ENCODE measurements around the gene AOC3. TPM values are rescaled to one million over a fixed set of nuclear protein-coding genes. Genes with fewer than 3 reads are reported as not detected.
A peak's percentile ranks its signal among the peaks of the same experiment; 100 is the strongest.

Gene AOC3
- total and polyA plus RNA-seq, 2 of the 4 experiments (the other 2 are of a cell fraction): 0.17 TPM; not detected in 1

GRCh38 chr17:42832934-42833766 is 17.8 kb upstream of the AOC3 start, which contains the start of gene PSME3:
Gene PSME3, plus strand, starts transcription at chr17:42833397. Its CDS starts 235 bp downstream, at chr17:42833632.
- no TSS peak for BruUV-seq (replicated peaks)
- CTCF ChIA-PET: interaction anchor here (0.6 to 1.3 kb wide), 2 partner anchors 9 to 53 kb away, joined by 3 read pairs; partner anchors contain the start of genes BECN1 and WNK4
- DNase-seq (peak; percentile 85), ATAC-seq (ENCODE audit: low read depth) (peak; percentile 97)
- peak within 1 kb of the TSS; percentile 96 for H2AFZ ChIP-seq (replicated peaks; ENCODE audit: low read length, poor library complexity)
- H4K5ac ChIP-seq (ENCODE audit: low read depth, low read length): peak within 1 kb of the TSS; percentile 96
- H2BK20ac ChIP-seq (ENCODE audit: low read depth, low read length): no peak within 1 kb of the TSS; the same call in 1 of the 2 replicates
- peak within 1 kb of the TSS; percentile 83 for H3K4me3 ChIP-seq (ENCODE audit: insufficient read depth, low read depth, low read length)
- peak within 1 kb of the TSS; percentile 92 for H3K23ac ChIP-seq (ENCODE audit: low read depth, low read length)
- in situ Hi-C loops (cut with MboI; ENCODE audit: low sequenced_read_pairs): no loop called here
- peak within 1 kb of the TSS; percentile 100 for H4K8ac ChIP-seq (ENCODE audit: low read depth in 2 of 2, low read length in 2 of 2)
- peak within 1 kb of the TSS; percentile 100 for H3K4me2 ChIP-seq (ENCODE audit: low read depth, low read length)
- no peaks in the 10 kb centered on the region for H3K9me1 ChIP-seq (ENCODE audit: insufficient read depth, low read length)
- H3K79me1 ChIP-seq (ENCODE audit: low read depth in 1 of 2, low read length in 2 of 2): peaks cover 38 to 54% of the 10 kb centered on the region in 2 experiments
- H2BK120ac ChIP-seq (ENCODE audit: low read depth, low read length): peak within 1 kb of the TSS; percentile 85
- H4K20me1 ChIP-seq (ENCODE audit: insufficient read depth, low read length): peaks cover 4% of the 10 kb centered on the region; the same call in 1 of the 2 replicates
- H3K18ac ChIP-seq (ENCODE audit: low read depth, low read length): peak within 1 kb of the TSS; percentile 62
- peak within 1 kb of the TSS; percentile 95 for H3K56ac ChIP-seq (ENCODE audit: extremely low read depth, insufficient read depth, low read length)
- H3K9ac ChIP-seq (ENCODE audit: low read depth, low read length): peak within 1 kb of the TSS; percentile 94
- no peaks in the 10 kb centered on the region for H3K9me3 ChIP-seq (ENCODE audit: control insufficient read depth, insufficient read depth, low read length)
- POLR2A ChIA-PET (ENCODE audit: unreplicated experiment): interaction anchor here (1.0 kb wide), 1 partner anchor 9 kb away, joined by 4 read pairs; the partner anchor contains the start of gene BECN1
- peak within 1 kb of the TSS; percentile 81 for H3K27ac ChIP-seq (ENCODE audit: insufficient read depth, low read length)
- H3K36me3 ChIP-seq (ENCODE audit: control insufficient read depth, insufficient read depth, low read length): peaks cover 18% of the 10 kb centered on the region
- intact Hi-C loops (cut with micrococcal nuclease): no loop called here
- peak within 1 kb of the TSS; percentile 69 for H2BK5ac ChIP-seq (ENCODE audit: low read depth, low read length, poor library complexity, severe bottlenecking)
- peak within 1 kb of the TSS; percentile 77; the same call in 1 of the 3 replicates for H2BK15ac ChIP-seq (ENCODE audit: low read depth, low read length)
- 0 out of 2 replicates have a peak, but pooled peaks cover 3% of the 10 kb centered on the region for H3K4me1 ChIP-seq (ENCODE audit: control insufficient read depth, insufficient read depth, low read length)
- H3K27me3 ChIP-seq (ENCODE audit: control insufficient read depth, insufficient read depth, low read length): no peaks in the 10 kb centered on the region
- dilution Hi-C loops (cut with HindIII; ENCODE audit: low sequenced_read_pairs, unreplicated experiment): no loop called here
- H3K14ac ChIP-seq (replicated peaks; ENCODE audit: low read depth, low read length): peak within 1 kb of the TSS; percentile 95
- TF ChIP-seq MXI1 (IDR thresholded peaks at IDR 0.05; ENCODE audit: borderline replicate concordance, low read depth, low read length) (peak; percentile 100), USF2 (IDR thresholded peaks at IDR 0.05; ENCODE audit: low read depth, low read length) (peak; percentile 67), BHLHE40 (IDR thresholded peaks at IDR 0.05; ENCODE audit: low read depth, low read length) (peak; percentile 100), POLR2A (IDR thresholded peaks at IDR 0.05; ENCODE audit: low read depth, low read length) (peak; percentile 96), CTCF (conservative IDR thresholded peaks at IDR 0.05; ENCODE audit: low read depth, low read length) (0 out of 2 replicates have a peak, but pooled peaks have one; percentile 6), MAZ (IDR thresholded peaks at IDR 0.05; ENCODE audit: borderline replicate concordance, low read depth, low read length) (peak; percentile 68; the same call in 1 of the 2 replicates), RCOR1 (IDR thresholded peaks at IDR 0.05; ENCODE audit: insufficient replicate concordance, low read length) (no peak), NFE2L2 (IDR thresholded peaks at IDR 0.05; ENCODE audit: low read depth, low read length) (no peak)
- 1% methylated on average over 23 of the region's 71 CpGs; no CpG with 5 or more reads in 1 of the 2 experiments for WGBS, 2 experiments (ENCODE audit: extremely low coverage in 2 of 2, insufficient read length in 1 of 2)
- H3K4ac ChIP-seq (ENCODE audit: low read depth, low read length): peak within 1 kb of the TSS; percentile 94
- H4K91ac ChIP-seq (ENCODE audit: insufficient read depth, low read depth, low read length): peak within 1 kb of the TSS; percentile 96
- peak within 1 kb of the TSS; percentile 59 for H2AK5ac ChIP-seq (ENCODE audit: low read depth, low read length)
- H2AK9ac ChIP-seq (replicated peaks; ENCODE audit: low read depth, low read length, poor library complexity): peak within 1 kb of the TSS; percentile 84

All from IMR-90 (cell line).